ENCODE measurements around the gene SDK1.

Gene SDK1

GRCh38 chr7:4052130-4052529, 751.1 kb downstream of the SDK1 start:
- H3K4me1 ChIP-seq (ENCODE audit: insufficient read depth, low read length), result no peaks in the 10 kb centered on the region
- no peak overlapping the region for H3K9ac ChIP-seq (ENCODE audit: low read length)
- no peaks in the 10 kb centered on the region for H3K27me3 ChIP-seq (ENCODE audit: control insufficient read depth in 1 of 2, insufficient read depth in 2 of 2, low read length in 2 of 2)
- no peak overlapping the region for H3K27ac ChIP-seq (ENCODE audit: low read depth, low read length)
- no peaks in the 10 kb centered on the region for H3K36me3 ChIP-seq (ENCODE audit: insufficient read depth, low read length)
- H3K4me3 ChIP-seq (ENCODE audit: low read depth in 1 of 2, low read length in 2 of 2), result no peak overlapping the region
- H3K9me3 ChIP-seq (ENCODE audit: low read length), result no peaks in the 10 kb centered on the region

- no peaks in the 10 kb centered on the region for H3K4me1 ChIP-seq (ENCODE audit: insufficient read depth, low read length)
- no peaks in the 10 kb centered on the region for H3K27me3 ChIP-seq (ENCODE audit: control insufficient read depth in 1 of 2, insufficient read depth in 2 of 2, low read length in 2 of 2)
- H3K9me3 ChIP-seq (ENCODE audit: low read length), result no peaks in the 10 kb centered on the region
- no peak overlapping the region for H3K4me3 ChIP-seq (ENCODE audit: low read depth in 1 of 2, low read length in 2 of 2)
- H3K27ac ChIP-seq (ENCODE audit: low read depth, low read length), result no peak overlapping the region
- no peak overlapping the region for H3K9ac ChIP-seq (ENCODE audit: low read length)
- no peaks in the 10 kb centered on the region for H3K36me3 ChIP-seq (ENCODE audit: insufficient read depth, low read length)
Observed at GRCh38 chr7:4054158-4054557, 753.1 kb downstream of the SDK1 start.

GRCh38 chr7:4056552-4057288, 755.7 kb downstream of the SDK1 start:
- H3K27ac ChIP-seq (ENCODE audit: low read depth, low read length), result no peak overlapping the region
- H3K27me3 ChIP-seq (ENCODE audit: control insufficient read depth in 1 of 2, insufficient read depth in 2 of 2, low read length in 2 of 2), result no peaks in the 10 kb centered on the region
- no peaks in the 10 kb centered on the region for H3K9me3 ChIP-seq (ENCODE audit: low read length)
- no peaks in the 10 kb centered on the region for H3K4me1 ChIP-seq (ENCODE audit: insufficient read depth, low read length)
- no peak overlapping the region for H3K4me3 ChIP-seq (ENCODE audit: low read depth in 1 of 2, low read length in 2 of 2)
- H3K36me3 ChIP-seq (ENCODE audit: insufficient read depth, low read length), result no peaks in the 10 kb centered on the region
- no peak overlapping the region for H3K9ac ChIP-seq (ENCODE audit: low read length)

- Histone ChIP-seq H3K36me3 (ENCODE audit: insufficient read depth, low read length) (no peaks in the 10 kb centered on the region), H3K9ac (ENCODE audit: low read length) (no peak overlapping the region), H3K27ac (ENCODE audit: low read depth, low read length) (no peak overlapping the region), H3K9me3 (ENCODE audit: low read length) (no peaks in the 10 kb centered on the region), H3K4me3 (ENCODE audit: low read depth in 1 of 2, low read length in 2 of 2) (no peak overlapping the region), H3K4me1 (ENCODE audit: insufficient read depth, low read length) (no peaks in the 10 kb centered on the region), H3K27me3 (ENCODE audit: control insufficient read depth in 1 of 2, insufficient read depth in 2 of 2, low read length in 2 of 2) (no peaks in the 10 kb centered on the region)
Observed at GRCh38 chr7:4057289-4057616, 756.2 kb downstream of the SDK1 start.

GRCh38 chr7:4058158-4058557, 757.1 kb downstream of the SDK1 start:
- Histone ChIP-seq H3K4me1 (ENCODE audit: insufficient read depth, low read length) (no peaks in the 10 kb centered on the region), H3K36me3 (ENCODE audit: insufficient read depth, low read length) (no peaks in the 10 kb centered on the region), H3K9ac (ENCODE audit: low read length) (no peak overlapping the region), H3K27ac (ENCODE audit: low read depth, low read length) (no peak overlapping the region), H3K4me3 (ENCODE audit: low read depth in 1 of 2, low read length in 2 of 2) (no peak overlapping the region), H3K9me3 (ENCODE audit: low read length) (no peaks in the 10 kb centered on the region), H3K27me3 (ENCODE audit: control insufficient read depth in 1 of 2, insufficient read depth in 2 of 2, low read length in 2 of 2) (no peaks in the 10 kb centered on the region)

GRCh38 chr7:4065190-4065589, 764.1 kb downstream of the SDK1 start:
- Histone ChIP-seq H3K27ac (ENCODE audit: low read depth, low read length) (no peak overlapping the region), H3K36me3 (ENCODE audit: insufficient read depth, low read length) (no peaks in the 10 kb centered on the region), H3K9ac (ENCODE audit: low read length) (no peak overlapping the region), H3K9me3 (ENCODE audit: low read length) (no peaks in the 10 kb centered on the region), H3K4me1 (ENCODE audit: insufficient read depth, low read length) (peaks cover 10% of the 10 kb centered on the region), H3K27me3 (ENCODE audit: control insufficient read depth in 1 of 2, insufficient read depth in 2 of 2, low read length in 2 of 2) (no peaks in the 10 kb centered on the region), H3K4me3 (ENCODE audit: low read depth in 1 of 2, low read length in 2 of 2) (no peak overlapping the region)

- Histone ChIP-seq H3K27me3 (ENCODE audit: control insufficient read depth in 1 of 2, insufficient read depth in 2 of 2, low read length in 2 of 2) (no peaks in the 10 kb centered on the region), H3K4me1 (ENCODE audit: insufficient read depth, low read length) (peaks cover 10% of the 10 kb centered on the region), H3K36me3 (ENCODE audit: insufficient read depth, low read length) (no peaks in the 10 kb centered on the region), H3K9me3 (ENCODE audit: low read length) (no peaks in the 10 kb centered on the region), H3K27ac (ENCODE audit: low read depth, low read length) (no peak overlapping the region), H3K9ac (ENCODE audit: low read length) (no peak overlapping the region), H3K4me3 (ENCODE audit: low read depth in 1 of 2, low read length in 2 of 2) (no peak overlapping the region)
Observed at GRCh38 chr7:4066206-4066605, 765.2 kb downstream of the SDK1 start.

- Histone ChIP-seq H3K4me3 (ENCODE audit: low read depth in 1 of 2, low read length in 2 of 2) (no peak overlapping the region), H3K9ac (ENCODE audit: low read length) (no peak overlapping the region), H3K27me3 (ENCODE audit: control insufficient read depth in 1 of 2, insufficient read depth in 2 of 2, low read length in 2 of 2) (no peaks in the 10 kb centered on the region), H3K36me3 (ENCODE audit: insufficient read depth, low read length) (no peaks in the 10 kb centered on the region), H3K27ac (ENCODE audit: low read depth, low read length) (no peak overlapping the region), H3K4me1 (ENCODE audit: insufficient read depth, low read length) (peaks cover 10% of the 10 kb centered on the region), H3K9me3 (ENCODE audit: low read length) (no peaks in the 10 kb centered on the region)
Observed at GRCh38 chr7:4066626-4067475, 765.8 kb downstream of the SDK1 start.

- Histone ChIP-seq H3K27ac (ENCODE audit: low read depth, low read length) (no peak overlapping the region), H3K36me3 (ENCODE audit: insufficient read depth, low read length) (no peaks in the 10 kb centered on the region), H3K27me3 (ENCODE audit: control insufficient read depth in 1 of 2, insufficient read depth in 2 of 2, low read length in 2 of 2) (no peaks in the 10 kb centered on the region), H3K4me3 (ENCODE audit: low read depth in 1 of 2, low read length in 2 of 2) (no peak overlapping the region), H3K9me3 (ENCODE audit: low read length) (no peaks in the 10 kb centered on the region), H3K9ac (ENCODE audit: low read length) (no peak overlapping the region), H3K4me1 (ENCODE audit: insufficient read depth, low read length) (peaks cover 10% of the 10 kb centered on the region)
Observed at GRCh38 chr7:4067476-4067760, 766.4 kb downstream of the SDK1 start.

- Histone ChIP-seq H3K9ac (ENCODE audit: low read length) (no peak overlapping the region), H3K4me1 (ENCODE audit: insufficient read depth, low read length) (peaks cover 10% of the 10 kb centered on the region), H3K36me3 (ENCODE audit: insufficient read depth, low read length) (no peaks in the 10 kb centered on the region), H3K4me3 (ENCODE audit: low read depth in 1 of 2, low read length in 2 of 2) (no peak overlapping the region), H3K9me3 (ENCODE audit: low read length) (no peaks in the 10 kb centered on the region), H3K27ac (ENCODE audit: low read depth, low read length) (no peak overlapping the region), H3K27me3 (ENCODE audit: control insufficient read depth in 1 of 2, insufficient read depth in 2 of 2, low read length in 2 of 2) (no peaks in the 10 kb centered on the region)
Observed at GRCh38 chr7:4067874-4068273, 766.8 kb downstream of the SDK1 start.

GRCh38 chr7:4068286-4068685, 767.2 kb downstream of the SDK1 start:
- no peak overlapping the region for H3K4me3 ChIP-seq (ENCODE audit: low read depth in 1 of 2, low read length in 2 of 2)
- no peaks in the 10 kb centered on the region for H3K9me3 ChIP-seq (ENCODE audit: low read length)
- no peaks in the 10 kb centered on the region for H3K36me3 ChIP-seq (ENCODE audit: insufficient read depth, low read length)
- H3K4me1 ChIP-seq (ENCODE audit: insufficient read depth, low read length), result peaks cover 10% of the 10 kb centered on the region
- no peak overlapping the region for H3K9ac ChIP-seq (ENCODE audit: low read length)
- H3K27me3 ChIP-seq (ENCODE audit: control insufficient read depth in 1 of 2, insufficient read depth in 2 of 2, low read length in 2 of 2), result no peaks in the 10 kb centered on the region
- H3K27ac ChIP-seq (ENCODE audit: low read depth, low read length), result no peak overlapping the region

All from muscle layer of colon (tissue), 2 donors.